ENCODE data around the gene MEGF10.

GRCh38 chr5:127426661-127427060 lies 136.1 kb downstream of the MEGF10 start:
- TF ChIP-seq CTCF (IDR thresholded peaks at IDR 0.05), result no peak
- no peak for TF ChIP-seq POLR2A (IDR thresholded peaks at IDR 0.05; ENCODE audit: low read depth)
- no peak for TF ChIP-seq EP300 (IDR thresholded peaks at IDR 0.05)
- TF ChIP-seq POLR2AphosphoS5 (IDR thresholded peaks at IDR 0.05), result no peak

Data from esophagus muscularis mucosa (tissue), 4 donors.